ENCODE results near the gene MPRIP. TPM values are rescaled to one million over a fixed set of nuclear protein-coding genes. Genes with fewer than 3 reads are reported as not detected.
"Not testable (repeated sequence)": the region's sequence is repeated elsewhere in the genome, so short reads cannot be mapped to it uniquely, and the experiment has no call there.

Gene MPRIP
- total RNA-seq, 2 donors from 2014 or later = 268 to 269 TPM

GRCh38 chr17:17152385-17152784 is 110.1 kb downstream of the MPRIP start:
- Mint-ChIP-seq H3K36me3 (ENCODE audit: low read depth) (peaks cover 12% of the 10 kb centered on the region), H3K4me3 (peak overlapping the region; percentile 82), H3K27ac (peak overlapping the region; percentile 92), H3K4me1 (peaks cover 54% of the 10 kb centered on the region), H3K27me3 (no peaks in the 10 kb centered on the region)
- DNase-seq = no peak
- ATAC-seq = peak; percentile 14
- H3K9me3 ChIP-seq (ENCODE audit: control insufficient read depth, low read length, poor library complexity, severe bottlenecking) = no peaks in the 10 kb centered on the region

DNA sequence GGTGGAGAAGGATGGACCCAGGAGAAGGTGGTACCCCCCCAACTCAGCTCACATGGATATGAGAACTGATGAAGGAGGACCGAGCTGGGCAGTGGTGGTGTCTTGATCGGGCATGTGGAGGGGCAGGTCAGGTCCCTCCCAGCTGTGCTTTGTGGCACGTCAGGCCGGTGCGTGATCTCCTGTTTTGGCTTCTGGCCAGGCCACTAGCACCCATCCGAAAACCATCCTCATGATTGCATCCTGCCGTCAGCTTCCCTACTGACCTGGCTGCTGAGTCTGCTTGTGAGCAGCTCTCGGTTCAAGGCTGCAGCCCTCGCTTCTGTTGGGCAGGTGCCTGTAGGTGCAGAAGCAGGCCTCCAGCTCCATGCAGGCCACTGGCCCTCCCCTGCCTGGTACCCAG is 110.8 kb downstream of the MPRIP start:
- H3K27me3 Mint-ChIP-seq = no peaks in the 10 kb centered on the region
- peaks cover 12% of the 10 kb centered on the region for H3K36me3 Mint-ChIP-seq (ENCODE audit: low read depth)
- H3K9me3 ChIP-seq (ENCODE audit: control insufficient read depth, low read length, poor library complexity, severe bottlenecking) = no peaks in the 10 kb centered on the region
- peak overlapping the region; percentile 84 for H3K4me3 Mint-ChIP-seq
- no peak for ATAC-seq
- peak overlapping the region; percentile 92 for H3K27ac Mint-ChIP-seq
- H3K4me1 Mint-ChIP-seq = peaks cover 54% of the 10 kb centered on the region
- DNase-seq = no peak

DNA sequence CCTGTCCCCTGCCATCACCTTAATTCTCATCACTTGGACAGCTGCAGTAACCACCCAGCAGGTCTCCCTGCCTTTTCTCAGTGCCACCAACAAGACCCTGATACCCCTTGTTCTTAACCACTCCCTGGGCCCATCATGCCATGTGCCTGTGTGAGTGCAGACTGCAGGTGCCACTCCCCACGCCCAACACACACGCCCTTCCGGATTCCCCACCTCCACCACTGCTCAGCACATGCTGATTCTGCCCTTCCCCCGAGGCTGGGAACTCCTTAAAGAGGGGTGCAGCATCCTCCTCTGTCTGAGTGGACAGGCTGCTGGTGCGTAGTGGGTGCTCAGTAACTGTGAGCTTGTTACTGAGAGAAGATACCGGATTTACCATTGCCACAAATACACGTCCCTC is 111.5 kb downstream of the MPRIP start:
- no peaks in the 10 kb centered on the region for H3K27me3 Mint-ChIP-seq
- no peaks in the 10 kb centered on the region for H3K9me3 ChIP-seq (ENCODE audit: control insufficient read depth, low read length, poor library complexity, severe bottlenecking)
- peaks cover 12% of the 10 kb centered on the region for H3K36me3 Mint-ChIP-seq (ENCODE audit: low read depth)
- H3K4me1 Mint-ChIP-seq = peaks cover 54% of the 10 kb centered on the region
- peak overlapping the region; percentile 84 for H3K4me3 Mint-ChIP-seq
- DNase-seq = no peak
- H3K27ac Mint-ChIP-seq = peak overlapping the region; percentile 92
- ATAC-seq = no peak

DNA sequence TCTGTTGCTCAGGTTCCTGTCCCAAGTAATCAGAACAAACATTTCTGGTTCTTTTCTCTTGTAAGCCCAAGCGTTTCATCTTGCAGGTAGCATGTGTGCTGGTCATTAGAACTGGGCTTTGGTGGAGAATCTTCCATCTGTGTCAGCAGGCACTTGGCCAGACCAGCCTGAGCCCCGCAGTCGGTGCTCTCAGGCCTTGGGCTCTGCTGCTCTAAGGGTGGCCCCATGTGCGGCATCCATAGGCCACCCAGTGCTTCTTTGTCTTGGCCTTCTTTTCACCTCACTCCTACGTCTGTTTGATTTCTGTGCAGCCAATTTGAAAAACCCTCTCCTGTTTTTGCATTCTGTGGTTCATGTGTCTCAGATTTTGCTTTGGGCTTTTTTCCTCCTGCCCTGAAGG is 112.3 kb downstream of the MPRIP start:
- Mint-ChIP-seq H3K27me3 (no peaks in the 10 kb centered on the region), H3K4me3 (peak overlapping the region; percentile 84), H3K4me1 (peaks cover 56% of the 10 kb centered on the region)

GRCh38 chr17:17154981-17155380 is 112.7 kb downstream of the MPRIP start:
- H3K36me3 Mint-ChIP-seq (ENCODE audit: low read depth) = peaks cover 14% of the 10 kb centered on the region

More for the DNA sequence above, 112.3 kb downstream of the MPRIP start:
- H3K36me3 Mint-ChIP-seq (ENCODE audit: low read depth) = peaks cover 14% of the 10 kb centered on the region
- DNase-seq = no peak
- H3K9me3 ChIP-seq (ENCODE audit: control insufficient read depth, low read length, poor library complexity, severe bottlenecking) = no peaks in the 10 kb centered on the region
- H3K27ac Mint-ChIP-seq = peak overlapping the region; percentile 92
- ATAC-seq = peak; percentile 22

GRCh38 chr17:17155568-17155967 is 113.3 kb downstream of the MPRIP start:
- peak overlapping the region; percentile 45 for H3K4me3 Mint-ChIP-seq
- H3K4me1 Mint-ChIP-seq = peaks cover 50% of the 10 kb centered on the region
- H3K9me3 ChIP-seq (ENCODE audit: control insufficient read depth, low read length, poor library complexity, severe bottlenecking) = no peaks in the 10 kb centered on the region
- no peak for DNase-seq
- H3K36me3 Mint-ChIP-seq (ENCODE audit: low read depth) = peaks cover 12% of the 10 kb centered on the region
- no peaks in the 10 kb centered on the region for H3K27me3 Mint-ChIP-seq
- H3K27ac Mint-ChIP-seq = peak overlapping the region; percentile 92
- ATAC-seq = no peak

More at GRCh38 chr17:17154981-17155380, 112.7 kb downstream of the MPRIP start:
- Mint-ChIP-seq H3K27ac (peak overlapping the region; percentile 92), H3K27me3 (no peaks in the 10 kb centered on the region), H3K4me1 (peaks cover 55% of the 10 kb centered on the region), H3K4me3 (peak overlapping the region; percentile 84)
- ATAC-seq (peak; percentile 78), DNase-seq (no peak)
- H3K9me3 ChIP-seq (ENCODE audit: control insufficient read depth, low read length, poor library complexity, severe bottlenecking) = no peaks in the 10 kb centered on the region

- H3K4me1 Mint-ChIP-seq = peaks cover 50% of the 10 kb centered on the region
- H3K9me3 ChIP-seq (ENCODE audit: control insufficient read depth, low read length, poor library complexity, severe bottlenecking) = no peaks in the 10 kb centered on the region
- H3K27me3 Mint-ChIP-seq = no peaks in the 10 kb centered on the region
- peak overlapping the region; percentile 92 for H3K27ac Mint-ChIP-seq
- ATAC-seq (no peak), DNase-seq (no peak)
- H3K4me3 Mint-ChIP-seq = no peak overlapping the region
- H3K36me3 Mint-ChIP-seq (ENCODE audit: low read depth) = peaks cover 12% of the 10 kb centered on the region
Measured at GRCh38 chr17:17156107-17156506, 113.8 kb downstream of the MPRIP start.

DNA sequence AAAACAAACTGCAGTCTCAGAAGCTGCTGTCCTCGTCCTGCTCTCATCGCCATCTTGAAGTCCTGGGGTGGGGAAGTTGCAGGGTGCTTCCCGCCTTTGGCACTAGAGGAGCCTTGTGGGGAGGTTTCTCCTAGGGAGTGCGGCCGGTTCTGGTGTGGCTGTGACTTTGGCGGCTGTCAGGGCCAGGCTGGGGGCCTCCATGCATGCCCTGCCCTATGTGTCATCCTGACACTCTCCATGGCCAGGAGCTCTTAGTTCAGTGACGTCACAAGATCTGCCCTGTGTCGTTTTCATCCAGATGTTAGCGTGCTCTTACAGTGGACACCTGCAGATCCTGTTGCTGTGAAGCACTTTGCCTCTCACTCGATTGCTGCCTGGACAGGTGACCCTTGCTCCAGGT is 114.3 kb downstream of the MPRIP start:
- ATAC-seq (no peak), DNase-seq (no peak)
- H3K4me3 Mint-ChIP-seq = no peak overlapping the region
- H3K36me3 Mint-ChIP-seq (ENCODE audit: low read depth) = peaks cover 12% of the 10 kb centered on the region
- peak overlapping the region; percentile 92 for H3K27ac Mint-ChIP-seq
- H3K27me3 Mint-ChIP-seq = no peaks in the 10 kb centered on the region
- H3K4me1 Mint-ChIP-seq = peaks cover 48% of the 10 kb centered on the region
- no peaks in the 10 kb centered on the region for H3K9me3 ChIP-seq (ENCODE audit: control insufficient read depth, low read length, poor library complexity, severe bottlenecking)

- no peaks in the 10 kb centered on the region for H3K27me3 Mint-ChIP-seq
- DNase-seq = no peak
- H3K4me3 Mint-ChIP-seq = no peak overlapping the region
- H3K36me3 Mint-ChIP-seq (ENCODE audit: low read depth) = peaks cover 14% of the 10 kb centered on the region
- H3K4me1 Mint-ChIP-seq = peaks cover 46% of the 10 kb centered on the region
- ATAC-seq = no peak
- H3K27ac Mint-ChIP-seq = peak overlapping the region; percentile 92
- no peaks in the 10 kb centered on the region for H3K9me3 ChIP-seq (ENCODE audit: control insufficient read depth, low read length, poor library complexity, severe bottlenecking)
Measured at GRCh38 chr17:17157041-17157440, 114.8 kb downstream of the MPRIP start.

DNA sequence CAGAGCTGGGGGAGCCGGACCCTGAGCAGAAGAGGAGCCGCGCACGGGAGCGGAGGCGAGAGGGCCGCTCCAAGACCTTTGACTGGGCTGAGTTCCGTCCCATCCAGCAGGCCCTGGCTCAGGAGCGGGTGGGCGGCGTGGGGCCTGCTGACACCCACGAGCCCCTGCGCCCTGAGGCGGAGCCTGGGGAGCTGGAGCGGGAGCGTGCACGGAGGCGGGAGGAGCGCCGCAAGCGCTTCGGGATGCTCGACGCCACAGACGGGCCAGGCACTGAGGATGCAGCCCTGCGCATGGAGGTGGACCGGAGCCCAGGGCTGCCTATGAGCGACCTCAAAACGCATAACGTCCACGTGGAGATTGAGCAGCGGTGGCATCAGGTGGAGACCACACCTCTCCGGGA is 116.2 kb downstream of the MPRIP start:
- not testable (repeated sequence) for H3K27me3 Mint-ChIP-seq; H3K4me3 Mint-ChIP-seq; H3K9me3 ChIP-seq (ENCODE audit: control insufficient read depth, low read length, poor library complexity, severe bottlenecking); H3K27ac Mint-ChIP-seq; DNase-seq; ATAC-seq
- Mint-ChIP-seq H3K4me1 (peaks cover 40% of the 10 kb centered on the region), H3K36me3 (ENCODE audit: low read depth) (peaks cover 20% of the 10 kb centered on the region)

DNA sequence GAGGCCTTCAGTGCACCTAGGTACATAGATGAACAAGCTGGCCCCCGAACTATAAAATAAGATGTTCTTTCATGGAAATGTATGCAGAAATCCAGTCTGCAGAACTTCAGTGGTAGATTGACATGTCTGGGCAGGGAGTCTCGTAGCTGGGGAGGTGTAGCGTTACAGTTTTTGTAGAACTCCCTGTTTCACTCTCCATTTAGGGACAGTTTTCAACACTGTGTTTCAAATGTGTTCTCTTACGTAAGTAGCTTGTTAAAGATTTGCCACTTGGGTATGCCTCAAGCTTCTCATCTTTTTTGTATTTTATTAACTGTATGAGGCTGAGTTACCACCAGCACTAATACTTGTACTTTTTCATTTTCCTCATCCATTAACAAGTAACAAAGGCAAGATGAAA is 117.3 kb downstream of the MPRIP start:
- Mint-ChIP-seq H3K27me3 (no peaks in the 10 kb centered on the region), H3K27ac (peak overlapping the region; percentile 56), H3K36me3 (ENCODE audit: low read depth) (peaks cover 18% of the 10 kb centered on the region), H3K4me1 (peaks cover 32% of the 10 kb centered on the region), H3K4me3 (no peak overlapping the region)
- no peaks in the 10 kb centered on the region for H3K9me3 ChIP-seq (ENCODE audit: control insufficient read depth, low read length, poor library complexity, severe bottlenecking)
- no peak for DNase-seq
- ATAC-seq = no peak

GRCh38 chr17:17161121-17161520 is 118.9 kb downstream of the MPRIP start:
- H3K9me3 ChIP-seq (ENCODE audit: control insufficient read depth, low read length, poor library complexity, severe bottlenecking) = no peaks in the 10 kb centered on the region
- peaks cover 17% of the 10 kb centered on the region for H3K36me3 Mint-ChIP-seq (ENCODE audit: low read depth)
- peaks cover 28% of the 10 kb centered on the region for H3K4me1 Mint-ChIP-seq
- H3K27ac Mint-ChIP-seq = peak overlapping the region; percentile 45
- H3K4me3 Mint-ChIP-seq = no peak overlapping the region
- no peaks in the 10 kb centered on the region for H3K27me3 Mint-ChIP-seq
- ATAC-seq (no peak), DNase-seq (no peak)

- H3K36me3 Mint-ChIP-seq (ENCODE audit: low read depth) = peaks cover 17% of the 10 kb centered on the region
- H3K27ac Mint-ChIP-seq = no peak overlapping the region
- no peak overlapping the region for H3K4me3 Mint-ChIP-seq
- no peak for ATAC-seq
- no peaks in the 10 kb centered on the region for H3K27me3 Mint-ChIP-seq
- H3K9me3 ChIP-seq (ENCODE audit: control insufficient read depth, low read length, poor library complexity, severe bottlenecking) = no peaks in the 10 kb centered on the region
- DNase-seq = no peak
- H3K4me1 Mint-ChIP-seq = peaks cover 25% of the 10 kb centered on the region
Measured at GRCh38 chr17:17161759-17162158, 119.5 kb downstream of the MPRIP start.

DNA sequence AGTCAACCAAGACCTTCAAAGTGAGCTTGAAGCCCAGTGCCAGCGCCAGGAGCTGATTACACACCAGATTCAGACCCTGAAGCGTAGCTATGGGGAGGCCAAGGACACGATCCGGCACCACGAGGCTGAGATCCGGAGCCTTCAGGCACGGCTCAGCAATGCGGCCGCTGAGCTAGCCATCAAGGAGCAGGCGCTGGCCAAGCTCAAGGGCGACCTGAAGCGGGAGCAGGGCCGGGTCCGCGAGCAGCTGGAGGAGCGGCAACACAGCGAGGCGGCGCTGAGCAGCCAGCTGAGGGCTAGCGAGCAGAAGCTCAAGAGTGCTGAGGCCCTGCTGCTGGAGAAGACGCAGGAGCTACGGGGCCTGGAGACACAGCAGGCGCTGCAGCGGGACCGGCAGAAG is 121.9 kb downstream of the MPRIP start:
- Mint-ChIP-seq H3K36me3 (ENCODE audit: low read depth) (peaks cover 21% of the 10 kb centered on the region), H3K27ac (peak overlapping the region; percentile 81), H3K4me1 (peaks cover 34% of the 10 kb centered on the region), H3K27me3 (no peaks in the 10 kb centered on the region), H3K4me3 (no peak overlapping the region)
- no peaks in the 10 kb centered on the region for H3K9me3 ChIP-seq (ENCODE audit: control insufficient read depth, low read length, poor library complexity, severe bottlenecking)
- no peak for DNase-seq
- ATAC-seq = no peak

All from T-helper 17 cell (primary cell).